Measurements from ENCODE around the gene BIN2. TPM values are rescaled to one million over a fixed set of nuclear protein-coding genes. Genes with fewer than 3 reads are reported as not detected.

Gene BIN2
- total RNA-seq (2013) = 327 TPM
- 100 to 1,000 TPM; 120 to 376 (median 196) TPM for polyA plus RNA-seq
- 75.4 and 133 TPM in 2 replicates for polyA minus RNA-seq
- 15.9 to 239 (median 222) reads per million in 11 experiments for total RNA-seq

DNA sequence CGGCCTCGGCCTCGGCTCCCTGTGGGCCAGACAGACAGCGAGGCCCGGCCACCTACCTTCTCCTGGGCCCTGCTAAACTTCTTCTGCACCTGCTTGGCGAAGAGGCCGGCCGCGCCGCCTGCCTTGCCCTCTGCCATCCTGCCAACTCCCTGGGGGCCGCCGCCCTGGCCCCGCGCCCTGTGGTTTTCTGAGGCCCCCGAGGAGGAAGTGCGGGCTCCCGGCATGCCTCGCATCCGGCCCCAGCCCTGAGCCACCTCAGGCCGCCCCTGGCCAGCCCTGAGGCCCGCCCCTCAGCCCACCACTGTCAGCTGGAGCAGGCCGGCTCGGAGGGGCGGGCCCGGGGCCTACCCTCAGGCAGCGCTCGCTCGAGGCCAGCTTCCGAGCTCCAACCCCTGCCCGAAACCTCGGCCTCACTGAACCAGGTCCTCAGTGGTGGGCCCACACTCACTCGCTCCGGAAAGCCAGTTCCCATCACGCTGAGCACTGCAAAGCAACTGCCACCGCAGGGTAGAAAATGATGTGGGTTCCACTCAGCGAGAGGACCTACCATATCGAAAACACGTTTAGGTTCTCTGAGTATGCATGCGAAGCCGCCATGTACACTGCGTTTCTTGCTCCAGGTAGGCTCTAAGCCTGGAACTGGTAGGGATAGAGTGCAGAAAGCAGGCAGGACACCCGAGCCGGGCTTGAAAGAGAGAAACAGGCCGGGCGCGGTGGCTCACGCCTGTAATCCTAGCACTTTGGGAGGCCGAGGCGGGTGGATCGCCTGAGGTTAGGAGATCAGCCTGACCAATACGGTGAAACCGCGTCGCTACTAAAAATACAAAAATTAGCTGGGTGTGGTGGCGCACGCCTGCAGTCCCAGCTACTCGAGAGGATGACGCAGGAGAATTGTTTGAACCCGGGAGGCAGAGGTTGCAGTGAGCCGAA is at the start of gene BIN2:
Gene BIN2 (minus strand): TSS at position 209 of the 930 bp plus-strand sequence. CDS start 72 bp downstream, at position 137.
- intact Hi-C loops (cut with micrococcal nuclease) = loop anchor here in 1 of 2 donors (5.0 kb wide), 1 partner anchor 68 kb away; the partner anchor contains the start of gene GALNT6

More for the DNA sequence above, at the start of gene BIN2:
- peaks cover 0 to 2% (median 0%) of the 10 kb centered on the region in 3 donors for H3K27me3 Mint-ChIP-seq (ENCODE audit: low read depth in 3 of 3)
- peaks cover 11 to 20% of the 10 kb centered on the region in 2 donors for H3K36me3 Mint-ChIP-seq
- H3K9ac ChIP-seq (ENCODE audit: insufficient read depth, low read length, poor library complexity, severe bottlenecking) = peak within 1 kb of the TSS; percentile 84
- peaks cover 92% of the 10 kb centered on the region for H3K4me1 Mint-ChIP-seq
- WGBS (ENCODE audit: insufficient coverage) = 30% methylated on average over 56 of the region's 60 CpGs
- no peaks in the 10 kb centered on the region for H3K9me3 ChIP-seq (replicated peaks in 1 of 2; ENCODE audit: control insufficient read depth in 1 of 2, insufficient read depth in 1 of 2, low read length in 2 of 2)
- peak within 1 kb of the TSS; percentile 75 for H2AFZ ChIP-seq (ENCODE audit: insufficient read depth, low read depth, low read length, poor library complexity, severe bottlenecking)
- peak within 1 kb of the TSS; percentile 92 to 98 for H3K4me3 Mint-ChIP-seq
- peak within 1 kb of the TSS; percentile 83 to 95 for H3K27ac ChIP-seq (ENCODE audit: low read depth in 1 of 2, low read length in 2 of 2)
- peak within 1 kb of the TSS; percentile 99 for H3K4me2 ChIP-seq (replicated peaks; ENCODE audit: extremely low read depth, low read length, poor library complexity, severe bottlenecking)
- DNase-seq = peak in 2 of 3 donors; percentile 56 to 58
- H3K9me3 Mint-ChIP-seq = no peaks in the 10 kb centered on the region
- TF ChIP-seq CTCF (IDR thresholded peaks at IDR 0.05) = no peak
- H4K20me1 ChIP-seq (ENCODE audit: insufficient read depth, low read length) = peaks cover 31% of the 10 kb centered on the region
- no peaks in the 10 kb centered on the region for H3K36me3 ChIP-seq (replicated peaks in 1 of 2; ENCODE audit: control insufficient read depth in 1 of 2, insufficient read depth in 2 of 2, low read length in 2 of 2)
- H3K4me3 ChIP-seq (replicated peaks in 1 of 3; ENCODE audit: low read depth in 2 of 3, low read length in 3 of 3) = peak within 1 kb of the TSS; percentile 68 to 99 (median 81)
- H3K27ac Mint-ChIP-seq = peak within 1 kb of the TSS; percentile 89 to 95 (median 92)
- H3K4me1 ChIP-seq (ENCODE audit: control insufficient read depth in 1 of 2, insufficient read depth in 2 of 2, low read length in 2 of 2) = peaks cover 92 to 97% of the 10 kb centered on the region in 2 donors
- H3K27me3 ChIP-seq (ENCODE audit: control insufficient read depth in 2 of 2, insufficient read depth in 2 of 2, low read length in 2 of 2) = no peaks in the 10 kb centered on the region
- peaks cover 73% of the 10 kb centered on the region for H3K79me2 ChIP-seq (ENCODE audit: insufficient read depth, low read length)

Data from CD14-positive monocyte (primary cell).